DMS53 treated with DMSO at 0.1 percent for 48 hours (cell line): ENCODE measurements around the gene IL1R2.

Experiments
- DNase-seq: peaks from one replicate; lab custom pipeline; 2025; ENCODE audit not compliant: unreplicated experiment; lab: John Stamatoyannopoulos, UW

The IL1R2 gene

GRCh38 chr2:102076512-102076911 lies 84.8 kb downstream of the IL1R2 start:
- no peak for DNase-seq
